Upper lobe of right lung (tissue), 1 donor: ENCODE data around the gene ABCC4. TPM values are rescaled to one million over a fixed set of nuclear protein-coding genes. Genes with fewer than 3 reads are reported as not detected.

Source experiments
- ATAC-seq: fragments of 200-7000 bp; cut with Tn5 transposase; one replicate; pipeline ENCODE4 v1.9.1; 2020; ENCODE audit warnings: mild to moderate bottlenecking, moderate library complexity
- DNase-seq: peaks from one replicate; pipeline ENCODE4 v3.0.0-alpha.2; 2020
- H3K27ac ChIP-seq: fragments of 200-600 bp; one replicate; pipeline ENCODE4 v1.8.0; 2022
- H3K27me3 ChIP-seq: fragments of 200-600 bp; one replicate; pipeline ENCODE4 v1.8.0; 2022; ENCODE audit warnings: mild to moderate bottlenecking
- H3K36me3 ChIP-seq: fragments of 200-600 bp; one replicate; pipeline ENCODE4 v1.8.0; 2022
- H3K4me1 ChIP-seq: fragments of 200-600 bp; one replicate; pipeline ENCODE4 v1.8.0; 2022
- H3K4me3 ChIP-seq: fragments of 200-600 bp; one replicate; pipeline ENCODE4 v1.8.0; 2022; ENCODE audit warnings: mild to moderate bottlenecking
- H3K9me3 ChIP-seq: fragments of 200-600 bp; one replicate; pipeline ENCODE4 v1.8.0; 2022
- intact Hi-C: fragments of 100-400 bp; cut with DNase I; formaldehyde crosslinking; loops from one replicate; pipeline ENCODE4 v1.11.0; 2022
- total RNA-seq: library from RNA; stranded (reverse); fragmentation: NEBNext Ultra II Directional; extraction: Animal tissue kit (Norgen Biotek cat#: 25700); gene quantifications from one replicate; pipeline ENCODE4 v1.2.1, GENCODE V29; 2021
- TF ChIP-seq, protein P1 (sequence below): fragments of 200-600 bp; IDR thresholded peaks from one replicate; pipeline ENCODE4 v1.8.0; 2022; ENCODE audit warnings: antibody characterized with exemption
- donor health status: DM: no; HTN: yes; CAD: no; lungs with severe emphysema.

ABCC4 gene
- total RNA-seq, 1 donor from 2014 or later: 28.1 TPM

DNA sequence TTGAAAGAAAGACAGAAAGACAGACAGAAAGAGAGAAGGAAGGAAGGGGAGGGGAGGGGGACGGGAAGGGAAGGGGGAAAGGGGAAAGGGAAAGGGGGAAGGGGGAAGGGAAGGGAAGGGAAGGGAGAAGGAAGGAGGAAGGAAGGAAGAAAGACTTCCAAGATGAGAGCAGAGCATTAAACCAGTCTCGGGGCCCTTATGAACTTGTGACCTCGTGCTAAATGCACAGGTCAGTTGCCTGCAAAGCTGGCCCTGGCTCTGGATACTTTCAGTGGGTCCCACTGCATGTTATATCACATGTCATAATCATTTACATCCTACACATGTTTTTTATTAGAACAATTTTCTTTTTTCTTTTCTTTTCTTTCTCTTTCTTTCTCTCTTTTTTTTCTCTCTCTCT is 24.2 kb upstream of the ABCC4 start:
- TF ChIP-seq, protein P1, sequence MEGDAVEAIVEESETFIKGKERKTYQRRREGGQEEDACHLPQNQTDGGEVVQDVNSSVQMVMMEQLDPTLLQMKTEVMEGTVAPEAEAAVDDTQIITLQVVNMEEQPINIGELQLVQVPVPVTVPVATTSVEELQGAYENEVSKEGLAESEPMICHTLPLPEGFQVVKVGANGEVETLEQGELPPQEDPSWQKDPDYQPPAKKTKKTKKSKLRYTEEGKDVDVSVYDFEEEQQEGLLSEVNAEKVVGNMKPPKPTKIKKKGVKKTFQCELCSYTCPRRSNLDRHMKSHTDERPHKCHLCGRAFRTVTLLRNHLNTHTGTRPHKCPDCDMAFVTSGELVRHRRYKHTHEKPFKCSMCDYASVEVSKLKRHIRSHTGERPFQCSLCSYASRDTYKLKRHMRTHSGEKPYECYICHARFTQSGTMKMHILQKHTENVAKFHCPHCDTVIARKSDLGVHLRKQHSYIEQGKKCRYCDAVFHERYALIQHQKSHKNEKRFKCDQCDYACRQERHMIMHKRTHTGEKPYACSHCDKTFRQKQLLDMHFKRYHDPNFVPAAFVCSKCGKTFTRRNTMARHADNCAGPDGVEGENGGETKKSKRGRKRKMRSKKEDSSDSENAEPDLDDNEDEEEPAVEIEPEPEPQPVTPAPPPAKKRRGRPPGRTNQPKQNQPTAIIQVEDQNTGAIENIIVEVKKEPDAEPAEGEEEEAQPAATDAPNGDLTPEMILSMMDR: no peak
- H3K4me3 ChIP-seq: no peak overlapping the region
- DNase-seq (no peak), ATAC-seq (no peak)
- H3K27me3 ChIP-seq: no peaks in the 10 kb centered on the region
- H3K27ac ChIP-seq: no peak overlapping the region
- H3K36me3 ChIP-seq: no peaks in the 10 kb centered on the region
- intact Hi-C loops: no loop called here
- H3K4me1 ChIP-seq: no peaks in the 10 kb centered on the region
- H3K9me3 ChIP-seq: no peaks in the 10 kb centered on the region

DNA sequence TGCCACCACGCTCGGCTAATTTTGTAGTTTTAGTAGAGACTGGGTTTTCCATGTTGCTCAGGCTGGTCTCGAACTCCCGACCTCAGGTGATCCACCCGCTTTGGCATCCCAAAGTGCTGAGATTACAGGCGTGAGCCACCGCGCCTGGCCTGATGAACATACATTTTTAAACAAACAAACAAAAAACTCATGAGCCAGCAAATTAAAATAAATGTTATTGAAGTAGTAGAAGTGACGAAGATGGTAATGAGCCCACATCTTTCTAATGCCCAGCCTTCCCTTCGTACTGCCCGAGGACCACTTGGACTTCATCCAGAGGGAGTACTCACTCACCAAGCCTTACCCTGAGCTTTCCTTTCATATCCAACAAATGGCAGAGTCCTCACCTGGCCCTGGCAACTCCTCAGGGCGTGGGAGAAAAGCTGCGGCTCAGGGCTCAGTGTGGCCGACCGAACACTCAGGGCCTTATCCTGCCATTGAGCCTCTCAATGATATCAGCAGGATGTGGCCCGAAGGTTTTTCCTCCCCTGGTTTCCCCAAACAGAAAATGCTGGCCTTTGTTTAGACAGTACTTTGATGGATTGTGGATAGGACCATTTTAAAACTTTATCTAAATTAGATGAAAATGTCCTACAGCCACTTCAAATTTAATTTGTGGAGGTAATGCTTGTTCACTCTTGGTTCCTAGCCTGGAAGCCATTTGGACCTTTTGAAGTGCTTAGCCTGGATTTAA is 22.8 kb upstream of the ABCC4 start:
- Histone ChIP-seq H3K27me3 (no peaks in the 10 kb centered on the region), H3K36me3 (no peaks in the 10 kb centered on the region), H3K4me3 (no peak overlapping the region), H3K9me3 (no peaks in the 10 kb centered on the region), H3K4me1 (no peaks in the 10 kb centered on the region), H3K27ac (no peak overlapping the region)
- intact Hi-C loops: no loop called here
- TF ChIP-seq, protein P1: no peak
- DNase-seq (no peak), ATAC-seq (no peak)

DNA sequence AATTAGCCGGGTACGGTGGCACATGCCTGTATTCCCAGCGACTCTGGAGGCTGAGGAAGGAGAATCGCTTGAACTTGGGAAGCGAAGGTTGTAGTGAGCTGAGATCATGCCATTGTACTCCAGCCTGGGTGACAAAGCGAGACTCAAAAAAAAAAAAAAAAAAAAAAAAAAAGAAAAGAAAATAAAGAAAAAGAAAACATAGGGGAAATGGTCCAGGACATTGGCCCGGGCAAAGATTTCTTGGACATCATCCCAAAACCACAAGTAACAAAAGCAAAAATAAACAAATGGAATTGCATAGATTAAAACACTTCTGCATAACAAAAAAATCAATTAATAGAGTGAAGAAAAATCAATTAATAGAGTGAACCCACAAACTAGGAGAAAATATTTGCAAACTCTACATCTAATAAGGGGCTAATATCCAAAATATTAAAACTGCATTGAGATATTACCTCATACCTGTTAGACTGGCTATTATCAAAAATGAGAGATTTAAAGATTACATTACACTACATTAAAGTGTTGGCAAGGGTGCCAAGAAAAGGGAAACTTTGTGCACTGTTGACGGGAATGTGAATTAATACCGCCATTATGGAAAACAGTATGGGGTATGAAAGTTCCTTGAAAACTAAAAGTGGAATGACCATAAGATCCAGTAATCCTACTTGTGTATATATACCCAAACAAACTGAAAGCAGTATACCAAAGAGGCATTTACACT is 18.5 kb upstream of the ABCC4 start:
- Histone ChIP-seq H3K4me3 (no peak overlapping the region), H3K27ac (no peak overlapping the region), H3K4me1 (no peaks in the 10 kb centered on the region), H3K27me3 (no peaks in the 10 kb centered on the region), H3K9me3 (no peaks in the 10 kb centered on the region), H3K36me3 (no peaks in the 10 kb centered on the region)
- DNase-seq: no peak
- TF ChIP-seq, protein P1: no peak
- ATAC-seq: no peak
- intact Hi-C loops: no loop called here

DNA sequence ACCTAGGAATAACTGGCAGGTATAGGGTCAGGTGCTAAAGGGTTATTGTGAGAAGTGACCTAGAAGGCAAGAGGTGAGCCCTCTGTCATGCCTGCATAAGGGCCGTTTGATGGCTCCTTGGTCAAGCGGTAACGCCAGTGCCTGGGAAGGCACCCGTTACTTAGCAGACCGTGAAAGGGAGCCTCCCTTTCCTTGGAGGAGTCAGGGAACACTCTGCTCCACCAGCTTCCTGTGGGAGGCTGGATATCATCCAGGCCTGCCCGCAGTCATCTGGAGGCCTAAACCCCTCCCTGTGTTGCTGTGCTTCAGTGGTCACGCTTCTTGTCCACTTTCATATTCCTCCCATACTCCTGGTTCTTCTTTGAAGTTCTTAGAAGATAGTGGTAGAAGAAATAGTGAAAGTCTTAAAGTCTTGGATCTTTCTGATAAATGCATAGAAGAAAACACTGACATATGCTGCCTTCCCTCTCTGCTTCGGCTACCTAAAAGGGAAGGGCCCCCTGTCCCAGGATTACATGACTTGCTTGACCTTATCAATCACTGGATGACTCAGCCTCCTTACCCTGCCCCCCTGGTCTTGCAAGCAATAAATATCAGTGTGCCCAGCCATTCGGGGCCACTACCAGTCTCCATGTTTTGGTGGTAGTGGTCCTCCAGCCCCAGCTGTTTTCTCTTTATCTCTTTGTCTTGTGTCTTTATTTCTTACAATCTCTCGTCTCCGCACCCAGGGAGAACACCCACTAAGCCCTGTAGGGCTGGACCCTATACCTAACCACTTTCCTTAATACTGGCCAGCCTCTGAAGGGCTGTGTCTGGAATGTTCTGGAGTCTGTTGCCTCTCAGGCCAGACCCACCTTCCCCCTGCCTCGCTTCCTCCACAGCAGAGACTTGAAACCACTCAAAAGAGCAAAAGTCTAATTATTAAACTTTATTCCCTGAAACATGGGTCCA is 16.1 kb upstream of the ABCC4 start:
- no peaks in the 10 kb centered on the region for H3K36me3 ChIP-seq
- H3K4me1 ChIP-seq: no peaks in the 10 kb centered on the region
- no peak for DNase-seq
- intact Hi-C loops: no loop called here
- no peaks in the 10 kb centered on the region for H3K27me3 ChIP-seq
- no peak for ATAC-seq
- no peaks in the 10 kb centered on the region for H3K9me3 ChIP-seq
- no peak overlapping the region for H3K4me3 ChIP-seq
- TF ChIP-seq, protein P1: no peak
- H3K27ac ChIP-seq: no peak overlapping the region

DNA sequence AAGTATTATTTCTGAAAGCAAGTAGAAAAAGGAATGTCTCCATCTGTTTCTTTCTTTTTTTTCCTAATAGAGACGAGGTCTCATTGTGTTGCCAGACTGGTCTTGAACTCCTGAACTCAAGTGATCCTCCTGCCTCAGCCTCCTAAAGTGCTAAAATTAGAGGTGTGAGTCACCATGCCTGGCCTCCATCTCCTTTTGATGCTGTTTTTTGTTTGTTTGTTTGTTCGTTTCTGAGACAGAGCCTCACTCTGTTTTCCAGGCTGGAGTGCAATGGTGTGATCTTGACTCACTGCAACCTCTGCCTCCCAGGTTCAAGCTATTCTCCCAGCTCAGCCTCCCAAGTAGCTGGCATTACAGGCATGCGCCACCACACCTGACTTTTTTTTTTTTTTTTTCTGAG is 14.5 kb upstream of the ABCC4 start:
- H3K4me1 ChIP-seq: no peaks in the 10 kb centered on the region
- intact Hi-C loops: no loop called here
- TF ChIP-seq, protein P1: no peak
- no peak overlapping the region for H3K4me3 ChIP-seq
- H3K36me3 ChIP-seq: no peaks in the 10 kb centered on the region
- DNase-seq (no peak), ATAC-seq (no peak)
- H3K9me3 ChIP-seq: no peaks in the 10 kb centered on the region
- H3K27me3 ChIP-seq: no peaks in the 10 kb centered on the region
- no peak overlapping the region for H3K27ac ChIP-seq
